ENCODE data around the gene SLC39A11.

GRCh38 chr17:73030501-73030921, 62.0 kb downstream of the SLC39A11 start:
- TF ChIP-seq CTCF (IDR thresholded peaks at IDR 0.05), result no peak
- TF ChIP-seq POLR2A (IDR thresholded peaks at IDR 0.05), result no peak
